Testis (tissue), 2 donors: ENCODE data around the gene ZNF236.

Experiments
- CTCF ChIP-seq, 3 experiments: fragments of 450-650 bp in 2 of 3; fragments of 200-600 bp in 1 of 3; sonication (generic) in 1 of 3; IDR thresholded peaks; one replicate each; pipeline ENCODE4 v1.5.1; 2016 to 2019; ENCODE audit warnings: antibody characterized with exemption in 3 of 3, mild to moderate bottlenecking in 2 of 3, moderate library complexity in 1 of 3
- POLR2A ChIP-seq: fragments of 450-650 bp; IDR thresholded peaks from one replicate; pipeline ENCODE4 v1.6.1; 2017; ENCODE audit warnings: antibody characterized with exemption, mild to moderate bottlenecking, moderate library complexity

- no peak for TF ChIP-seq CTCF (IDR thresholded peaks at IDR 0.05)
- no peak for TF ChIP-seq POLR2A
Observed at GRCh38 chr18:76983613-76984051, 161.3 kb downstream of the ZNF236 start.
